SK-N-MC (cell line): ENCODE results near the gene ZNF687.

Source experiments
- EZH2 ChIP-seq: fragments of 200-600 bp; sonication (generic); IDR thresholded peaks from one replicate; pipeline ENCODE4 v1.6.1; 2017; ENCODE audit warnings: antibody characterized with exemption
- FOXP2 ChIP-seq: optimal IDR thresholded peaks from 2 replicates; pipeline ENCODE3; 2011; ENCODE audit warnings: mild to moderate bottlenecking, moderate library complexity; ENCODE audit not compliant: insufficient read depth; ENCODE audit errors: extremely low read length, control extremely low read depth
- POLR2AphosphoS5 ChIP-seq: IDR thresholded peaks from 2 replicates; pipeline ENCODE4 v1.6.1; 2012; ENCODE audit warnings: mild to moderate bottlenecking, low read depth, low read length, borderline replicate concordance

- TF ChIP-seq POLR2AphosphoS5 (no peak), EZH2 (no peak), FOXP2 (no peak)
Measured at GRCh38 chr1:151243683-151244216, 38.3 kb upstream of the ZNF687 start.
